NB4 (cell line): ENCODE measurements around the gene SLC9A4.

Experiments used
- CTCF ChIP-seq: IDR thresholded peaks from one replicate; pipeline ENCODE4 v1.5.1; 2012; ENCODE audit warnings: low read depth, low read length
- MAX ChIP-seq: IDR thresholded peaks from 2 replicates; pipeline ENCODE4 v1.6.1; 2011; ENCODE audit warnings: low read depth, low read length

GRCh38 chr2:102502576-102502975, 29.6 kb downstream of the SLC9A4 start:
- TF ChIP-seq CTCF (no peak), MAX (no peak)
